ENCODE results near the gene PEAK1.

The PEAK1 gene

GRCh38 chr15:77386626-77387025 lies 33.3 kb downstream of the PEAK1 start:
- no peak for DNase-seq (ENCODE audit: low read depth in 1 of 2, low spot score in 1 of 2)
- Histone ChIP-seq H3K4me3 (replicated peaks; ENCODE audit: insufficient read depth, low read length) (no peak overlapping the region), H3K27me3 (ENCODE audit: insufficient read depth, poor library complexity, severe bottlenecking) (no peaks in the 10 kb centered on the region), H3K27ac (replicated peaks) (no peak overlapping the region)
- TF ChIP-seq SPI1 (IDR thresholded peaks at IDR 0.05; ENCODE audit: borderline replicate concordance, low read depth), result no peak
- TF ChIP-seq GABPA (IDR thresholded peaks at IDR 0.05; ENCODE audit: low read depth), result no peak
- TF ChIP-seq, protein P1, sequence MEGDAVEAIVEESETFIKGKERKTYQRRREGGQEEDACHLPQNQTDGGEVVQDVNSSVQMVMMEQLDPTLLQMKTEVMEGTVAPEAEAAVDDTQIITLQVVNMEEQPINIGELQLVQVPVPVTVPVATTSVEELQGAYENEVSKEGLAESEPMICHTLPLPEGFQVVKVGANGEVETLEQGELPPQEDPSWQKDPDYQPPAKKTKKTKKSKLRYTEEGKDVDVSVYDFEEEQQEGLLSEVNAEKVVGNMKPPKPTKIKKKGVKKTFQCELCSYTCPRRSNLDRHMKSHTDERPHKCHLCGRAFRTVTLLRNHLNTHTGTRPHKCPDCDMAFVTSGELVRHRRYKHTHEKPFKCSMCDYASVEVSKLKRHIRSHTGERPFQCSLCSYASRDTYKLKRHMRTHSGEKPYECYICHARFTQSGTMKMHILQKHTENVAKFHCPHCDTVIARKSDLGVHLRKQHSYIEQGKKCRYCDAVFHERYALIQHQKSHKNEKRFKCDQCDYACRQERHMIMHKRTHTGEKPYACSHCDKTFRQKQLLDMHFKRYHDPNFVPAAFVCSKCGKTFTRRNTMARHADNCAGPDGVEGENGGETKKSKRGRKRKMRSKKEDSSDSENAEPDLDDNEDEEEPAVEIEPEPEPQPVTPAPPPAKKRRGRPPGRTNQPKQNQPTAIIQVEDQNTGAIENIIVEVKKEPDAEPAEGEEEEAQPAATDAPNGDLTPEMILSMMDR (IDR thresholded peaks at IDR 0.05; ENCODE audit: insufficient read depth, low read length), result no peak
- TF ChIP-seq POLR2AphosphoS5 (IDR thresholded peaks at IDR 0.05; ENCODE audit: low read depth), result no peak
- TF ChIP-seq REST (IDR thresholded peaks at IDR 0.05; ENCODE audit: insufficient replicate concordance, low read depth), result no peak

- no peak overlapping the region for H3K27ac ChIP-seq (replicated peaks)
- DNase-seq (ENCODE audit: low read depth in 1 of 2, low spot score in 1 of 2), result no peak
- H3K27me3 ChIP-seq (ENCODE audit: insufficient read depth, poor library complexity, severe bottlenecking), result no peaks in the 10 kb centered on the region
- H3K4me3 ChIP-seq (replicated peaks; ENCODE audit: insufficient read depth, low read length), result no peak overlapping the region
- no peak for TF ChIP-seq SPI1 (IDR thresholded peaks at IDR 0.05; ENCODE audit: borderline replicate concordance, low read depth)
- no peak for TF ChIP-seq POLR2AphosphoS5 (IDR thresholded peaks at IDR 0.05; ENCODE audit: low read depth)
- TF ChIP-seq GABPA (IDR thresholded peaks at IDR 0.05; ENCODE audit: low read depth), result no peak
- TF ChIP-seq REST (IDR thresholded peaks at IDR 0.05; ENCODE audit: insufficient replicate concordance, low read depth), result no peak
- TF ChIP-seq, protein P1 (IDR thresholded peaks at IDR 0.05; ENCODE audit: insufficient read depth, low read length), result no peak
Measured at GRCh38 chr15:77384589-77385359, 35.1 kb downstream of the PEAK1 start.

- TF ChIP-seq SPI1 (IDR thresholded peaks at IDR 0.05; ENCODE audit: borderline replicate concordance, low read depth) (no peak), REST (IDR thresholded peaks at IDR 0.05; ENCODE audit: insufficient replicate concordance, low read depth) (no peak), GABPA (IDR thresholded peaks at IDR 0.05; ENCODE audit: low read depth) (no peak), POLR2AphosphoS5 (IDR thresholded peaks at IDR 0.05; ENCODE audit: low read depth) (no peak)
- TF ChIP-seq, protein P1 (IDR thresholded peaks at IDR 0.05; ENCODE audit: insufficient read depth, low read length), result no peak
- H3K27me3 ChIP-seq (ENCODE audit: insufficient read depth, poor library complexity, severe bottlenecking), result no peaks in the 10 kb centered on the region
- H3K27ac ChIP-seq (replicated peaks), result no peak overlapping the region
- DNase-seq (ENCODE audit: low read depth in 1 of 2, low spot score in 1 of 2), result no peak
- H3K4me3 ChIP-seq (replicated peaks; ENCODE audit: insufficient read depth, low read length), result no peak overlapping the region
Measured at GRCh38 chr15:77384086-77384485, 35.8 kb downstream of the PEAK1 start.
